NK-92 treated with Interleukin-12 subunit alpha and Interleukin-12 subunit beta, amount 100 ng/mL, for 24 hours (cell line): Measurements from ENCODE around the gene DTX1.
"Not testable (repeated sequence)": the region's sequence is repeated elsewhere in the genome, so short reads cannot be mapped to it uniquely, and the experiment has no call there.

Experiments used
- DNase-seq: peaks from one replicate; lab custom pipeline; 2025; lab: John Stamatoyannopoulos, UW

The DTX1 gene

DNA sequence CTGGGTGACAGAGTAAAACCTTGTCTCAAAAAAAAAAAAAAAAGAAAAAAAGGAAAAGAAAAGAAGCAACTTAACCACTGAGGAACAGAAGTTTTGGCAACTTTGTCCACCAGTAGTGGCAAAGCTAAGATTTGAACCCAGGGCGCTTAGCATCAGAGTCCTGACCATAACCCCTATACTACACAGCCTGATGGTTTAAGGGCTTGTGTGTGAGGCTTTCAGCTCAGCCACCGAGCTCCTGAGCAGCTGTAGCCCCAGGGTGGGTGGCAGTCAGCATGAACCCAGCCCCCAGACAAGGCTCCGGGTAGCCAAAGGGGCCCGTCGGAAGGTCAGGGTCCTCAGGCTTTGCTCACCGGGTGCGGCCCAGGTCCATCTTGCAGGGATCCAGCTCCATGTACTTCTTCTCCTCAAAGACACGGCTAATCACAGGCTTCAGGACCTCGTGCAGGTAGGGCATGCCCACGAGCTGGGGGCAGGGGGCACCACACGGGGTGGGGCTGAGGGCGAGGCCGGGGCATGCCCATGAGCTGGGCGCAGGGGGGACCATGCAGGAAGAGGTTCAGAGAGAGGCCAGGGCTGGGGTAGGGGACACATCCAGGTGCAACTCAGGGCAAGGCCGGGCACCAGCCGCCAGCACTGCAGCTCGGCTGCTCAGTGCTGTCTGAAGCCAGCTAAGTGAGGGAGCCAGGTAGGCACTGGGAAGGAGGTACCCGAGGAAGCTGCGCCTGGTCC is 58.1 kb downstream of the DTX1 start:
- DNase-seq, result no peak

DNA sequence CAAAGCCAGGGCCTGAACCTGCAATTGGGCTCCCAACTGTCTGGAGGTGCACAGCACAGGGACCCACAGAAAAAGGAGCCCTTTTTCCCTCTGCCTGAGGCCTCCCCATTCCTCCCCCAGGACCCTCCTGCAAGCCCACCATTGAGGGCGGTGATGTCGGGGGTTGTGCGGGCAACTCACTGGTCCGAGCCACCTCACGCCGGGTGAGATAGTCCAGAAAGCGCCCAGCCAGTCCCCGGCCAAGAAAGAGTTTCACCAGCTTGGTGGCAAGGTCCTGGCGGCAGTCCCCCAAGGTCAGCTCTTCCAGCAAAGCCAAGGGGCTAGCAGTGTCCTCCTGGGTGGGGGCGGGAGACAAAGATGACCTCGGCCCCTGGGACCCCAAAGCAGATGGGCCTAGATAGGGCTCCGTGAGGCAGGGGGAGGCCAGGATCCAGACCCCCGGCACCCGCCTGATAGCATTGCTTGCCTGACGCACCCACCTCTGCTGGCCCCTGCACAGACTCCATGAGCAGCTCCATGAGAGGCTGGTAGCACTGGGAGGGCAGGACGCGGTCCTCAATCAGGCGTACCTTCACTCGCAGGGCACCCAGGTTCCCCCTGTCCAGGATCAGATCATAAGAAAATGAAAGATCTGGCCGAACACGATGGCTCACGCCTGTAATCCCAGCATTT is 59.1 kb downstream of the DTX1 start:
- no peak for DNase-seq

- DNase-seq, result no peak
Measured at GRCh38 chr12:113116875-113117274, 60.3 kb downstream of the DTX1 start.

DNA sequence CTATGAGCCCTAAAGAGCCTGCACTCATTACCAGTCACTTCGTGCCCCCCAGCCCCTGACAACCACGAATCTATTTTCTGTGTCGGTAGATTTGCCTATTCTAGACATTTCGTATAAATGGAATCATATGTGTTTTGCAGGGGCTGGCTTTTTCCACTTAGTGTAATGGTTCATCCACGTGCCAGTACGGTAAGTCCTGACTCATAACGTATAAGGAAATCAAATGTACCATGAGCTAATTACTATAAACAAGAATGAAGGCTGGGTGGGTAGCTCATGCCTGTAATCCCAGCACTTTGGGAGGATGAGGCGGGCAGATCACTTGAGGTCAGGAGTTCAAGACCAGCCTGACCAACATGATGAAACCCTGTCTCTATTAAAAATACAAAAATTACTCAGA is 61.2 kb downstream of the DTX1 start:
- DNase-seq, result not testable (repeated sequence)

GRCh38 chr12:113118142-113118541 is 61.6 kb downstream of the DTX1 start:
- no peak for DNase-seq

GRCh38 chr12:113119980-113120669 is 63.6 kb downstream of the DTX1 start:
- DNase-seq, result no peak

GRCh38 chr12:113120670-113121370 is 64.3 kb downstream of the DTX1 start:
- DNase-seq, result no peak

GRCh38 chr12:113127791-113128199 is 71.3 kb downstream of the DTX1 start:
- DNase-seq, result no peak

GRCh38 chr12:113128802-113129663 is 72.5 kb downstream of the DTX1 start:
- DNase-seq, result no peak

DNA sequence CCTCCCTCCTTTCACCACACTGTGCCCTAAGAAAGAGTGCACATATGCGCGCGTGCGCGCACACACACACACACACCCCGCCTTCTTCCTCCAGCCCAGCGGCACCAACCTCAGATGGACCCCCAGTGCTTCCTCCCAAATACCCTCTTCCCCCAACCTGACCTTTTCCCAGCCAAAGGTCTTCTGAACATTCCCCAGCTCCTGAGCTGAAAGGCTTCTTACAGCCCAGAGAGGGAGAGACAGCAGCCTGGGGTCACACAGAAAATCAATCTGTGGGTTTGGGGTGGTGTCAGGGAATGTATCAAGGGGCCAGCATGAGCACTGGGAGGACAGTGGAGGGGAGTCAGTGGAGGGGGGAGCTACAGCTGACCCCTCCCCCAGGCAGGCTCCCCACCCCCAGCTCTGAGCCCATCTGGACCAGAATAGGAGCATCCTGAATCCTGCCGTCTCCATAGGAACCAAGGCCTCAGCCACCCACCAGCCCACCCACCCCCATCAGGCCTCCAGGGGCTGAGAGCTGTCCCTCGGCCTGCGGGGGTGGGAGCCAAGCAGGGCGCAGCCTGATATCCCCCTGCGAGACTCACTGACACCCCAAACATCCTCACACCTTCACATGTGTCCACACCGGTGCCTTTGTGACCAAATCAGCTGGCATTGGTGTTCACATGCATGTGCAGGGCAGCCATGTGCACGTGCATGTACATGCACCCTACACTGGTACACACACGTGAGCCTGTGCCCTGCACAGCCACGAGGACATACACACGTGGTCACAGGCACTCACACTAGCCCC is 73.3 kb downstream of the DTX1 start:
- no peak for DNase-seq

- DNase-seq, result no peak
Measured at GRCh38 chr12:113130457-113131135, 74.1 kb downstream of the DTX1 start.

GRCh38 chr12:113131556-113131955 is 75.0 kb downstream of the DTX1 start:
- DNase-seq, result no peak

GRCh38 chr12:113133036-113133435 is 76.5 kb downstream of the DTX1 start:
- DNase-seq, result no peak

GRCh38 chr12:113133666-113134065 is 77.1 kb downstream of the DTX1 start:
- DNase-seq, result no peak

- DNase-seq, result no peak
Measured at GRCh38 chr12:113134071-113134470, 77.5 kb downstream of the DTX1 start.

DNA sequence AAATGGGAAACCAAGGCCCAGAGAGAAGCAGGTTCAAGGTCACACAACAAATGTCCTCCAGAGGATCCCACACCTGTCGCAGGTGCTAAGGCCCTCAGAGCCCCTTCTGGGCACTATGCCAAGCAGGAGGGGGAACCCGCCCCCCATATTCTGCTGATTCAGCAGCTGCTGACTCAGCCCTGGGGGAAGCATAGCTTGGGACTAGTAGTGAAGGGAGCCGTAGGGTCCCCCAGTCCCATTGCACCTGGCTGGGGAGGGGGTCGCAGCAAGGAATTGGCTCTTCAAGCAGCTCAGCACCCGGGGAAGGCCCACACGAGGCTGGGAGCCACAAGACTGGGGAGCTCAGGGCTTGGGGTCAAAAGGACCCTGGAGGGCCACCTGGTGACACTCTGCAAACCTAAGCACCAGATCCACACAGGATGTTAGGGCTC is 78.0 kb downstream of the DTX1 start:
- DNase-seq, result no peak

- no peak for DNase-seq
Measured at GRCh38 chr12:113135178-113136127, 78.9 kb downstream of the DTX1 start, which contains the start of gene RASAL1. Gene RASAL1, minus strand, starts transcription at chr12:113135761. Its CDS starts 299 bp downstream, at chr12:113135462.

GRCh38 chr12:113136128-113136989 is 79.8 kb downstream of the DTX1 start:
- DNase-seq, result no peak
